IMR-90 (cell line): ENCODE data around the gene CYP4F3. TPM values are rescaled to one million over a fixed set of nuclear protein-coding genes. Genes with fewer than 3 reads are reported as not detected.

Source experiments
- ATAC-seq: fragments of 200-7000 bp; cut with Tn5 transposase; 2 replicates; pipeline ENCODE4 v1.9.1; 2020; ENCODE audit warnings: low read depth, mild to moderate bottlenecking, moderate library complexity
- BruUV-seq: library from RNA; stranded (reverse); fragments of 400-500 nt; replicated peaks from 2 replicates; lab custom pipeline; 2021; lab: Mats Ljungman, UMichigan
- CTCF ChIA-PET: fragments of 300-600 bp; formaldehyde crosslinking; extraction: SDS; loops from one replicate; lab custom pipeline; 2021; ENCODE audit warnings: antibody characterized with exemption; lab: Yijun Ruan, JAX
- POLR2A ChIA-PET: fragments of 300-600 bp; sonication (Branson Sonifier 250); formaldehyde crosslinking; loops from one replicate; lab custom pipeline; 2022; ENCODE audit warnings: antibody characterized with exemption; ENCODE audit not compliant: unreplicated experiment; lab: Charles Lee
- DNase-seq: peaks from one replicate; pipeline ENCODE4 v3.0.0; 2013
- H2AFZ ChIP-seq: replicated peaks from 2 replicates; pipeline ENCODE3; 2013; ENCODE audit warnings: low read length, mild to moderate bottlenecking; ENCODE audit not compliant: poor library complexity
- H2AK5ac ChIP-seq: 2 replicates; pipeline ENCODE4 v1.6.1; 2013; ENCODE audit warnings: low read depth, low read length, inconsistent platforms
- H2AK9ac ChIP-seq: replicated peaks from 2 replicates; pipeline ENCODE3; 2013; ENCODE audit warnings: mild to moderate bottlenecking, low read depth, low read length, moderate library complexity; ENCODE audit not compliant: poor library complexity
- H2BK120ac ChIP-seq: 2 replicates; pipeline ENCODE4 v1.6.1; 2013; ENCODE audit warnings: low read depth, low read length, inconsistent platforms
- H2BK15ac ChIP-seq: 3 replicates; pipeline ENCODE4 v1.6.1; 2013; ENCODE audit warnings: low read depth, low read length, inconsistent platforms
- H2BK20ac ChIP-seq: 2 replicates; pipeline ENCODE4 v1.6.1; 2013; ENCODE audit warnings: low read depth, mild to moderate bottlenecking, inconsistent platforms, low read length, moderate library complexity
- H2BK5ac ChIP-seq: 2 replicates; pipeline ENCODE4 v1.6.1; 2013; ENCODE audit warnings: mild to moderate bottlenecking, low read depth, low read length, inconsistent platforms; ENCODE audit not compliant: poor library complexity, severe bottlenecking
- H3K14ac ChIP-seq: replicated peaks from 2 replicates; pipeline ENCODE4 v1.6.1; 2013; ENCODE audit warnings: low read depth, low read length, inconsistent platforms
- H3K18ac ChIP-seq: 2 replicates; pipeline ENCODE4 v1.6.1; 2013; ENCODE audit warnings: low read depth, low read length, control low read depth
- H3K23ac ChIP-seq: 2 replicates; pipeline ENCODE4 v1.6.1; 2013; ENCODE audit warnings: low read depth, low read length, inconsistent platforms
- H3K27ac ChIP-seq: 2 replicates; pipeline ENCODE4 v1.5.1; 2013; ENCODE audit warnings: mild to moderate bottlenecking, control low read depth, low read length; ENCODE audit not compliant: insufficient read depth
- H3K27me3 ChIP-seq: 2 replicates; pipeline ENCODE4 v1.6.1; 2013; ENCODE audit warnings: low read length; ENCODE audit not compliant: control insufficient read depth, insufficient read depth
- H3K36me3 ChIP-seq: 2 replicates; pipeline ENCODE4 v1.6.1; 2013; ENCODE audit warnings: low read length, mixed read lengths; ENCODE audit not compliant: control insufficient read depth, insufficient read depth
- H3K4ac ChIP-seq: 2 replicates; pipeline ENCODE4 v1.6.1; 2013; ENCODE audit warnings: low read depth, low read length, inconsistent platforms
- H3K4me1 ChIP-seq: 2 replicates; pipeline ENCODE4 v1.6.1; 2013; ENCODE audit warnings: low read length, mixed read lengths; ENCODE audit not compliant: control insufficient read depth, insufficient read depth
- H3K4me2 ChIP-seq: 2 replicates; pipeline ENCODE4 v1.6.1; 2013; ENCODE audit warnings: low read depth, mild to moderate bottlenecking, control low read depth, low read length, moderate library complexity
- H3K4me3 ChIP-seq: 2 replicates; pipeline ENCODE4 v1.5.1; 2013; ENCODE audit warnings: low read depth, mild to moderate bottlenecking, control low read depth, low read length, moderate library complexity; ENCODE audit not compliant: insufficient read depth
- H3K56ac ChIP-seq: 2 replicates; pipeline ENCODE4 v1.6.1; 2013; ENCODE audit warnings: low read length, inconsistent platforms; ENCODE audit not compliant: insufficient read depth; ENCODE audit errors: extremely low read depth
- H3K79me1 ChIP-seq, 2 experiments: 2 replicates each; pipeline ENCODE4 v1.6.1; 2013; ENCODE audit warnings: low read length in 2 of 2, inconsistent platforms in 1 of 2, low read depth in 1 of 2
- H3K9ac ChIP-seq: 2 replicates; pipeline ENCODE4 v1.6.1; 2013; ENCODE audit warnings: low read depth, low read length, control low read depth
- H3K9me1 ChIP-seq: 2 replicates; pipeline ENCODE4 v1.6.1; 2013; ENCODE audit warnings: low read length, inconsistent platforms; ENCODE audit not compliant: insufficient read depth
- H3K9me3 ChIP-seq: 2 replicates; pipeline ENCODE4 v1.6.1; 2013; ENCODE audit warnings: low read length; ENCODE audit not compliant: control insufficient read depth, insufficient read depth
- H4K20me1 ChIP-seq: 2 replicates; pipeline ENCODE4 v1.6.1; 2013; ENCODE audit warnings: low read length, inconsistent platforms; ENCODE audit not compliant: insufficient read depth
- H4K5ac ChIP-seq: 2 replicates; pipeline ENCODE4 v1.6.1; 2013; ENCODE audit warnings: mild to moderate bottlenecking, low read depth, low read length, control low read depth
- H4K8ac ChIP-seq, 2 experiments: 2 replicates each; pipeline ENCODE4 v1.6.1; 2013; ENCODE audit warnings: low read depth in 2 of 2, low read length in 2 of 2, control low read depth in 1 of 2, inconsistent platforms in 1 of 2
- H4K91ac ChIP-seq: 2 replicates; pipeline ENCODE4 v1.6.1; 2013; ENCODE audit warnings: low read depth, low read length, inconsistent platforms; ENCODE audit not compliant: insufficient read depth
- BHLHE40 ChIP-seq: fragments of 150-350 bp; IDR thresholded peaks from 2 replicates; pipeline ENCODE4 v1.6.1; 2016; ENCODE audit warnings: mild to moderate bottlenecking, low read depth, low read length
- FOS ChIP-seq: fragments of 150-350 bp; IDR thresholded peaks from 2 replicates; pipeline ENCODE4 v1.6.1; 2016; ENCODE audit warnings: low read depth, low read length
- MXI1 ChIP-seq: IDR thresholded peaks from 2 replicates; pipeline ENCODE4 v1.6.1; 2012; ENCODE audit warnings: low read depth, mild to moderate bottlenecking, low read length, moderate library complexity, borderline replicate concordance
- RAD21 ChIP-seq: IDR thresholded peaks from 2 replicates; pipeline ENCODE4 v1.6.1; 2012; ENCODE audit warnings: low read length, improper control_type of control experiment
- WGBS, 2 experiments: methylation state at CpG; one replicate each; pipeline versions ENCODE4 v1.1.5 to v1.1.7; 2013; ENCODE audit warnings: missing lambda C conversion rate in 2 of 2; ENCODE audit not compliant: insufficient read length in 1 of 2; ENCODE audit errors: extremely low coverage in 2 of 2; 5-methylcytosine and 5-hydroxymethylcytosine counted together
- dilution Hi-C: fragments of 300-500 bp; cut with HindIII; formaldehyde crosslinking; loops from one replicate; pipeline ENCODE4 v1.14.3; 2018; ENCODE audit warnings: low sequenced_read_pairs; ENCODE audit not compliant: unreplicated experiment
- in situ Hi-C: fragments of 300-500 bp; cut with MboI; formaldehyde crosslinking; loops from 3 replicates; pipeline ENCODE4 v1.14.3; 2019; ENCODE audit warnings: low sequenced_read_pairs, inconsistent platforms, mixed read lengths
- intact Hi-C: fragments of 100-400 bp; cut with micrococcal nuclease; formaldehyde crosslinking; loops from 2 replicates; pipeline ENCODE4 v1.10.0; 2022
- polyA plus RNA-seq, 3 experiments: library from polyadenylated mRNA; depleted of rRNA; stranded (reverse); fragments of >200 nt; gene quantifications; 2 replicates each; pipeline ENCODE4 v1.2.3, GENCODE V29; 2012; ENCODE audit warnings: low replicate concordance in 1 of 3
- total RNA-seq: library from RNA; depleted of rRNA; stranded (reverse); fragments of >200 nt; gene quantifications from 2 replicates; pipeline ENCODE4 v1.2.3, GENCODE V29; 2012
- TF ChIP-seq, protein P1 (sequence below): conservative IDR thresholded peaks from 2 replicates; pipeline ENCODE4 v1.5.1; 2012; ENCODE audit warnings: mild to moderate bottlenecking, low read depth, low read length, improper control_type of control experiment
- TF ChIP-seq, protein P2 (sequence below): fragments of 150-350 bp; IDR thresholded peaks from 2 replicates; pipeline ENCODE4 v1.6.1; 2016; ENCODE audit warnings: low read depth, mild to moderate bottlenecking, low read length, moderate library complexity, borderline replicate concordance

Gene CYP4F3
- total and polyA plus RNA-seq, 2 of the 4 experiments (the other 2 are of a cell fraction), result not detected

DNA sequence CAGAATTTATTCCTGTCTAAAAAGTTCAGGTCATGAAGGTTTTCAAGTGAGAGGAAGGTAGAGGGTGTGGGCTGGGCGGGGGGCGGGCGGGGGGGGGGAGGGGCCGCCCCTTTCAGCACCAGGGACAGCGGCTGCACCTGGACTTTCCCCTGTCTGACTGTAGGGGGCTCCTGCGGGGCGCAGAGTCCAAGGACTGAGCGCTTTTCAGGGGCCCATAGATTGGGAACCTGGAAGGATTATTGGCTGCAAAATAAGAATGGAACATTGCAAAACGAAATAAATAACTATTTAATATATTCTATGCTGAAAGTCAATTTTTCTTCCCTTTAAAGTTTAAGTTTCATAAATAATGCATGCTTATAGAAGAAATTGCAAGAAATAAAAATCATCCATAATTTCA, 8.9 kb upstream of the CYP4F3 start:
- Histone ChIP-seq H3K27ac (no peak overlapping the region), H2AK9ac (no peak overlapping the region), H2BK20ac (no peak overlapping the region), H4K5ac (no peak overlapping the region), H4K20me1 (no peaks in the 10 kb centered on the region), H2BK120ac (no peak overlapping the region), H2AK5ac (no peak overlapping the region), H3K14ac (no peak overlapping the region), H3K23ac (no peak overlapping the region), H3K56ac (no peak overlapping the region), H3K9me1 (no peaks in the 10 kb centered on the region), H4K91ac (no peak overlapping the region), H3K27me3 (no peaks in the 10 kb centered on the region), H3K4me3 (no peak overlapping the region), H3K9ac (no peak overlapping the region), H3K9me3 (peaks cover 4% of the 10 kb centered on the region; the same call in 1 of the 2 replicates), H2AFZ (no peak overlapping the region), H4K8ac (no peak overlapping the region), H3K36me3 (no peaks in the 10 kb centered on the region), H2BK15ac (no peak overlapping the region), H3K4me2 (no peak overlapping the region), H3K18ac (no peak overlapping the region), H3K79me1 (no peaks in the 10 kb centered on the region), H2BK5ac (no peak overlapping the region), H3K4me1 (no peaks in the 10 kb centered on the region), H3K4ac (no peak overlapping the region)
- no CpG with 5 or more reads among the region's 9 CpGs for WGBS, 2 experiments
- CTCF ChIA-PET, result no interaction called here
- POLR2A ChIA-PET, result no interaction called here
- intact Hi-C loops (no loop called here), dilution Hi-C loops (no loop called here), in situ Hi-C loops (loop anchor here (25.0 kb wide), 2 partner anchors 555 to 780 kb away; partner anchors contain the start of genes AP1M1 and FAM32A)
- BruUV-seq, result no TSS peak
- no peak for ATAC-seq
- TF ChIP-seq BHLHE40, result no peak
- TF ChIP-seq, protein P1, sequence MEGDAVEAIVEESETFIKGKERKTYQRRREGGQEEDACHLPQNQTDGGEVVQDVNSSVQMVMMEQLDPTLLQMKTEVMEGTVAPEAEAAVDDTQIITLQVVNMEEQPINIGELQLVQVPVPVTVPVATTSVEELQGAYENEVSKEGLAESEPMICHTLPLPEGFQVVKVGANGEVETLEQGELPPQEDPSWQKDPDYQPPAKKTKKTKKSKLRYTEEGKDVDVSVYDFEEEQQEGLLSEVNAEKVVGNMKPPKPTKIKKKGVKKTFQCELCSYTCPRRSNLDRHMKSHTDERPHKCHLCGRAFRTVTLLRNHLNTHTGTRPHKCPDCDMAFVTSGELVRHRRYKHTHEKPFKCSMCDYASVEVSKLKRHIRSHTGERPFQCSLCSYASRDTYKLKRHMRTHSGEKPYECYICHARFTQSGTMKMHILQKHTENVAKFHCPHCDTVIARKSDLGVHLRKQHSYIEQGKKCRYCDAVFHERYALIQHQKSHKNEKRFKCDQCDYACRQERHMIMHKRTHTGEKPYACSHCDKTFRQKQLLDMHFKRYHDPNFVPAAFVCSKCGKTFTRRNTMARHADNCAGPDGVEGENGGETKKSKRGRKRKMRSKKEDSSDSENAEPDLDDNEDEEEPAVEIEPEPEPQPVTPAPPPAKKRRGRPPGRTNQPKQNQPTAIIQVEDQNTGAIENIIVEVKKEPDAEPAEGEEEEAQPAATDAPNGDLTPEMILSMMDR, result peak; percentile 19; the same call in 1 of the 2 replicates
- TF ChIP-seq, protein P2, sequence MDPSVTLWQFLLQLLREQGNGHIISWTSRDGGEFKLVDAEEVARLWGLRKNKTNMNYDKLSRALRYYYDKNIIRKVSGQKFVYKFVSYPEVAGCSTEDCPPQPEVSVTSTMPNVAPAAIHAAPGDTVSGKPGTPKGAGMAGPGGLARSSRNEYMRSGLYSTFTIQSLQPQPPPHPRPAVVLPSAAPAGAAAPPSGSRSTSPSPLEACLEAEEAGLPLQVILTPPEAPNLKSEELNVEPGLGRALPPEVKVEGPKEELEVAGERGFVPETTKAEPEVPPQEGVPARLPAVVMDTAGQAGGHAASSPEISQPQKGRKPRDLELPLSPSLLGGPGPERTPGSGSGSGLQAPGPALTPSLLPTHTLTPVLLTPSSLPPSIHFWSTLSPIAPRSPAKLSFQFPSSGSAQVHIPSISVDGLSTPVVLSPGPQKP, result no peak
- no peak for TF ChIP-seq MXI1
- TF ChIP-seq FOS, result no peak
- no peak for TF ChIP-seq RAD21
- DNase-seq, result no peak
